COLO668 (cell line): ENCODE measurements around the gene MXD4.

Experiments used
- DNase-seq: peaks from one replicate; lab custom pipeline; 2025; ENCODE audit not compliant: unreplicated experiment; lab: John Stamatoyannopoulos, UW

The MXD4 gene

DNA sequence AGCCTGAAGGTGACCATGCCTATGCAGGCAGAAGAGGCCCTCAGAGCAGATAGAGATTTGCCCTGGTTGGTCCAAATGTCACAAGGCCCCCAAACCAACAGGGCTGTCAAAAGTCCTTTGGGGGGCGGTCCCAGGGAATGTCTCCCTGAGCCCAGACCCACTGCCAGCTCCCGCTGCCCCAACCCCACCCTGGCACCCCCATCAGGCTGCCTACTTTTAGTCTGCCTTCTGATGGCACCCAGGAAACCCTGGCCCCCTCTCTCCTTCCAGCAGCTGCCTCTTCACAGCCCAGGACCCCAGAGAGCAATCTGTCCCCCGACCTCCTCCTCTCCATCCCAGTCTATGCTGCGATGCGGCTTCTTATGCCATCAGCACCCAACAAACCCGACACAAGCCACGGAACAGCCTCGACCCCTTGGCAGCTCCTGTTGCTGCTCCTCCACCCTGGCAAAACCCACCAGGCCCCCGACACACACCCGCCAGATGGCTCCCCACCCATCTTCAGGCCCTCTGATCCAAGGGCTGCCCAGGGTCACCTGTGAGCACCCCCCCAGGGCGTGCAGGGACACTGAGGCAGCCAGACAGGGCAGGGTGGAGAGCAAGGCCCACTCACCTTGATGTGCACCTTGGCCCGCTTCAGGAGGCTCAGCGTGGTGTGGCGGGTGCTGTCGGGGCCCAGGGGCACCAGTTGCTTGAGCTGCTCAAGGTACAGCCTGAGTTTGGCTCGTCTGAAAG lies 9.9 kb downstream of the MXD4 start:
- DNase-seq = no peak

DNA sequence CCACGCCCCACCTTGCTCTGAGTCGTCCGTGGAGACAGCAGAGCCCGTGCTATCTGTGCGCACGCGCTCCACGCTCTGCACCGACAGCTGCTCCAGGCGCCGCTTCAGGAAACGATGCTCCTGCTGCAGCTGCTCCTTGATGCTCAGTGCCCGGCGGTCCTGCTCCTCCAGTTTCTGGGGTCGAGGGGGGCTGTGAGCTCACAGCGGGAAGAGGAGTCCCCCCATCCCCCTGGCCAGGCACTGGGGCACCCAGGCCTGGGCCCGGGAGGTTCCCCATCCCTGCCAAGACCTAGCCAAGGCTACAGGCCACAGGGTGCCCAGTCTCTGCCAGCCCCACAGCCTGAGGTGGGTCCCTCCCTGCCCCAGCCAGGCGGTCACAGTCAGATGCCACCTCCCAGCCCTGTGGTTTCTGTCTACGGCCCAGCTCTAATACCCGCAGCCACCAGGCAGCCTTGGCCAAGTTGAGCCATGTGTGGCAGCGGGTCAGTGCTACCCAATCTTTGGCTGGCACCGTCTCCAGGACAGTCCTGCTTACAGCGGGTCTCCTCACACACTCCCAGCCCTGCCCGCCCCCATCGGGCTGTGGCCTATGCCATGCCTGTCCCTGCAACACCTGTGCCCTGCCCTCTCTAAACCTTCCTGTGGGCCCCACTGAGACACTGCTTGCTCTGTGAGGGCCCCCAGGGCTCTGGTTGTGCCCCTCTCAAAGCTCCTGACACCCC lies 10.7 kb downstream of the MXD4 start:
- DNase-seq = no peak

DNA sequence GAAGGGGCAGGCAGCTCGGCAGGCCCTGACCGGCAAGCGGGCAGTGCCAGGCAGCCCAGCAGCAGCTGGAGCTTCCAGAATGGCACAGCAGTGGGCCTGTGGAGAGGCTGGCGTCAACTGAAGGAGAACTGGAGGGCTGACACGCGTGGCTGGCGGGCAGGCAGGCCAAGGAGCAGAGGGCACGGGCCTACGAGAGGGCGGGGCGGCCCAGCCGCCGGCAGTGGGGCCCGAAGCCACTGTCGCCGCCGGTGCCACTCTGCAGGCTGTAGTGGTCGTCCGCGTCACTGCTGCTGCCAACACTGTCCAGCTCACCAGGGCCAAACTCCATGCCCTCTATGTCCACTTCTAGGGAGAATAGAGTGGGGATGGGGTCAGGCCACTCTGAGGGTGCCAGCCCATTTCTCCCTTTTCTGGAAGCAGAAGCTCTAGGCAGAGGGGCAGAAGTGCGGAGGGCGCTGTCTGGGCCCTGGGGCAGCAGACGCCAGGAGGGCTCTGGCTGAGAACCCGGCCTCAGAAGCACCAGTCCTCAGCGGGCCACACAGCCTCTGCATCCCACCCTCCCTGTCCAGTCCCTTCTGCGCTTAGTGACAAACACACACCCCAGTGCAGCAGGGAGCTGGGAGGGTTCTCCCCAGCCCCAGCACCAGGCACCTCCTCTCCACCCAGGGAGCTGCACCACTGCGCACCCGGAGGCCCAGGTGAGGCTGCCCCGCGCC lies 11.4 kb downstream of the MXD4 start:
- no peak for DNase-seq

DNA sequence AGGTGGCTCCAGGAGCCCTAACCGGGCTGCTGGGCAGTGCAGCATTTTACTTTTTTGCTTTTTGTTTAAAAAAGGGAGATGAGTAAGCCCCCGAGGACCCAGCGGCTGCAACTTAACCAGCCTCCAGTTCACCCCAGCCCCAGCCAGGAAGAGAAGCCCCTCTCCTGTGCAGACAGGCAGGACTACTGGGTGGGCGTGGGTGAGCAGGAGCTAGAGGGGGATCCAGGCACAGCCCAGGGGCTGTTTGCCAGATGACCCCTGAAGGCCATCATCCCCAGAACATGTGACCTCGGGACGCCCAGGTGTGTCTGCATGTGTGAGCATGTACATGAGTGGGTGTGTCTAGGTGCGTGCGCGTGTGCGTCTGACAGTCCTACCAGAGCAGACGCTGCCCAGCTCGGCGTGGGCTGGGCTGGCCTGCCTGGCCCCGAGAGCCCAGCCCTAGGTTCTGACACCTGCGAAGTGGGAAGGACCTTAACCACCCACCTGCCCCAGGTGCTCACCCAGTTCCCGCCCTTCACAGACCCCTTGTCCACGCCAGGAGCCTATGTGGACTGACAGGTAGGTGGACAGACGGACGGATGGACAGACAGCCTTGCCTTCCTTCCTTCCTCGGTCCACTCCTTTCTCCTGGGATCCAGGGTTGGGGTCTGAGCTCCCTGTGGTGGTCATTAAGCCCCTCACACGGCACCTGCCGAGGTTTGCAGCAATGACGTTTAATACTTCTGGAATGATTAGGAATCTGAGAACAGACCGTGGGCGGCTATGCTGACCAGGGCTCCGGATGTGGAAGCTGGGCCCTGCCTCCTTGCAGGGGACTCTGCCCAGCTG lies 12.2 kb downstream of the MXD4 start:
- no peak for DNase-seq

DNA sequence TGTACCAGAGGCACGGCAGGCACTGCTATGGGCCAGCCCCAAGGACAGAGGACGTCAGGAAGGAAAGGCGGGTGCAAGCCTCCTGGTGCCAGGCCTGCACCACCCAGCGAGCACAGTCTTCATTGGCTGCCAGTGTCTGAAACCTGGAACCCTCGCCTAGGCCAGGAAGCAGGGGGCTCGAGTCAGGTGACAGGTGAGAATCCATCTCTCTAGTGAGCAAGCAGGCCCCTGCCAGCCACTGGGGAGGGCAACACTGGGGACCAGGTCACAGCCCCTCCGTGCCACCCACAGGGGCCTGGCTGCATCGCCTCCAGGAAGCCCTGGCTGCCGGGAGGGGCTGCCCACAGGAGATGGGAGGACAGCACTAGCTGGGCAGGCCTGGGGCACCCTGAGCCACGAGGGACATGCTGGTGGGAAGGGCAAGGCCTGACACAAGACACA lies 13.1 kb downstream of the MXD4 start:
- no peak for DNase-seq

DNA sequence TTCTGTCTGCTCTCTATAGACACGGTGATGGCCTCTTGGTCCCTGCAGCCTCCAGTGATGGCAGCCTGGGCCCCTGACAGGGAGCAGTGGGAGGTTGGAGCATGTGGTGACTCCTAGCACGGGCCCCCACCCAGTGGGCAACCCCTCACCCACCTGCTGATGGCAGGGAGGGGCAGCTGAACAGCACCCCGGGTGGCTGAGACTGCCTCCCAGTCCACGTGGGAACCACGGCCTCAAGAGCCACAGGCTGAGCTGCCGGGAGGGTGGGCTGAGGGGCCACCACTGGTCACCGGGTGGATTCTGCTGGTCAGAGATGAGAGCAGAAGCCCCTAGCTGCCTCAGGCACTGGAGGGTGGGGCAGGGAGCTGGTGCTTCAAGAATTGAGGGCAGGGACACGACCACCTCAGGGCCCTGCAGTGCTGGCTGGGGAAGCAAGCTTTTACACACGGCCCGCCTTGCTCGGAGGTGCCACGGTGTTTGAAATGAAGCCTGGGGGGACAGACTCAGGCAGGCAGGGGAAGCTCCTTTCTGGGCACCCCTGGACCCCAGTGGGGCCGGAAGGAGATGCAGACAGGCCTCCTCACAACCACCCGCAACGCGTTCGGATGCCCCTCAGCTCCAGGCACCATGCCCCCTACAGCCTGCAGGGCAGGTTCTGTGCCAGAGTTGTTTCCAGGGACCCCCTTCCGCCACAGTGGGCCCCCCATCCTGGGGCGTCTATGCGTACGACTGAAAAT lies 13.7 kb downstream of the MXD4 start:
- no peak for DNase-seq

DNA sequence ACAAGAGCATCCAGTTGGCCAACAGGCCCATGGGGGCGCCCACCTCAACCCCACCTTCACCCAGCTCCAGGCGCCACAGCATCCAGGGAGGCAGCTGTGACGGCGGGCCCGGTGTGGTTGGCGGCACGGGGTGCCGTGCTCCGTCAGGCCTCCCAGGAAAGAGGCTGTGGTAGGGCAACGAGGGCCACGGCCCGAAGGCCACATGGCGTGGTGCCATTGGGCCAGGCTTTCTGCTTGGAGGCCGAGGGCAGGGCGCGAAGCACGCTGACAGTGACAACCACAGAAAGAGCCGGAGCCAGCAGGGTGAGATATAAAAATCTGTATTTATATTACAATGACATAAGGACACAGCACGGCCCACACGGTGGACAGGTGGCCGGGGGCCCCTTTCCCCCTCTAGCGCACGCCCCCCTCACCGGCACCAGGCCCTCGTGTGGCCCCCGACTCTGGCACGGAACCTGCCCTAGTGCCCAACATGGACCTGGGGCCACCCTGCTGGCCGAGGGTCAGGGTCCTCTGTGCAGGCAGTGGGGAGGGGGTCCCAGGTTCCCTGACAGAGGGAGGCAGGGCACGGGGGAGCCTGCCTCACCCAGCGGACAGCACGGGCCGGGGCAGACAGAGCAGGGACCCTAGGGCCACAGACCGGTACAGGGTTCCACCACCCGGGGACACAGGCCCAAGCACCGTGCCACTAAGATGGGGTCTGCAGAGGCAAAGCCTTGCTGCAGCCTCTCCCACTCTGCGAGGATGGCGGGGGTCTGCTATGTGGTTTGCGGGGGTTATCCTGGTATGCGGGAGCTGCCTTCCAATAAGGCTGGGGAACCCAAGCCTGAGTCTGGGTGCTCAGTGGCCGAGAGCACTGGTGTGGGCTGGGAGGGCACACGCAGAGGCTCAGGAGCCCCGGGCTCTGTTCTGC lies 14.5 kb downstream of the MXD4 start:
- DNase-seq = no peak

DNA sequence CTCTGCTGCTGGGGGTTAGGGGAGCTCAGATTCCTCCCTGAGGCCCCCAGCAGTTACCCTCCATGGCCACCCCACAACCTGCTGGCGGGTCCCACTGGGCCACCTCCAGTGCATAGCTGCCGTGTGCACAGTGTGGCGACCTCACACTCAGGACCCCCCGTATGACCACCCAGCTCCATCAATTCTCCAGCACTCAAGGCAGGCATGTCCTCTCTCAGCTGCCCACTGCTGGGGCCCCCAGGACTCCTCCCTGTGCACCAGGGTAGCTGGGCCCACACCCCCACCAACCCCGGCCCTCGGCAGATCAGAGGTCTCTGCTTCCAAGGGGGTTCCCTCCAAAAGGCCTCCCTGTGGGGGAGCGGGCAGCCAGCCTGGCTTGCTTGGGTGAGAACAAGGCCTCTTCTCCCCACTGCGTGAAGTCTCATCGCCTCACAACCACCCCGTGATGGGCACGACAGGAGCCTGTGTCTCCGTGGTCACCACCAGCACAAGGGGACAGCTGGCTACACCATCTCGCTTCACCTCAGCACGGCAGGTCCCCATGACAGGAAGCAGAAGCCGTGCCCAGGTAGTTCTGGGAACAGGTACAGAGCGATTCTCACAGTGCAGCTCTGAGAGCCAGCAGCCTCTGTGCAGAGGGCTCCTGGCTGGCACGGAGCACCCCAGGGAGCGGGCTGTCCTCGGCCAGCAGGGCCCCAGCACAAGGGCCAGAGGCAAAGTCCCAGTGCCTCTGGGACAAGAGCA lies 15.4 kb downstream of the MXD4 start:
- DNase-seq = no peak

DNA sequence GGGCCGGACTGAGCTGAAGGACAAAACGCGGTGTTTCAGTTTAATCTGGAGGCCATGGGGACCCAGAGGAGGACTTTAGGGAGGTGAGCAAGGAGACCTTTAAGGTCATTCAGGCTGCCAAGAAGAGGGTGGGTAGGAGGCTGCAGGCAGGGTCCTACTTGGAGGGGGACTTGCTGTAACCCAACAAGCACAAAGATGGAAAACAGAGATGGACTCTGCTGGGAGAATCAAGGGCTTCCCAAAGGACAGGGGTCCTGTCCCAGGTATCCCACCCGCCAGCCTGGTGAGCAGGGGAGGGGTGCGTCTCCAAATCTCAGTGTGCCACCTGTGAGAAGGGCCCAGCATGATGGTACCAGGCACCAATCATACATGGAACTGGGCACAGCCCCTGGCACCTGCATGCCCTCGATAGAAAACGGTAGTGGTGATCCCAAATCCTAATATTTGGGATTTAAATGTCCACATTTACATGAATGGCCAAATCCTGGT lies 16.1 kb downstream of the MXD4 start:
- DNase-seq = no peak

DNA sequence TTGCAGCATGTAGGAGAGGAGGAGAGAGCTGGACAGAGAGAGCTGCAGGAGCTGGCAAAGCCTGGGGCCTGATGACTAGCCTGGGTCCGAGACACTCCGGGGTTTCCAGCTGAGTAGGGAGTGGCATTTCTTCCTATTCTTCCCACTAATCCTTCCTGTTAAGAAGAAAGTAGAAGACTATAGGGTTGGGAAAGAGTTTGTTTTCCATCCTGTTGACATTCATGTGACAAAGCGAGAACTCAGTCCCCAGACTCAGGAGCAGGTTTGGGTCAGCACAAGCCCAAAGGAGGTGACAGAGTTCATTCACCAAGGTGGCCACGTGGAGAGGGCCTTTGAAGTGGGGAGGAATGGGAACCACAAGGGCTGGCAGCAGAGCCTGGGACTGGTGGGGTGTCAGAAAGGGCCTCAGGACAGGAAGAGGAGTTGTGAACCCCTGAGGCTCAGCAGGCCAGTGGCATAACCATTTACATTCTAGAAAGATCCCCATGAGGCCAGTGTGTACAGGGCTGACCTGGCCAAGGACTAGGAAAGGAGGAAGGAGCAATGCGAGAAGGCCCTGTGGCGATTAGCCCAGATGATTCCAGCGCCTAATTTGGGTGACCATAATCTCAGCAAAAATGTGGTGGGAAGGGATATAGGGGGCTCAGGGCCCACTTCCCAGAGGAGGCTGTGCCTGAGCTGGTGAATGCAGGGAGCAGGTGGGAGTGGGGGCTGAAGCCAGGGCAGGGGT lies 16.7 kb downstream of the MXD4 start:
- no peak for DNase-seq

DNA sequence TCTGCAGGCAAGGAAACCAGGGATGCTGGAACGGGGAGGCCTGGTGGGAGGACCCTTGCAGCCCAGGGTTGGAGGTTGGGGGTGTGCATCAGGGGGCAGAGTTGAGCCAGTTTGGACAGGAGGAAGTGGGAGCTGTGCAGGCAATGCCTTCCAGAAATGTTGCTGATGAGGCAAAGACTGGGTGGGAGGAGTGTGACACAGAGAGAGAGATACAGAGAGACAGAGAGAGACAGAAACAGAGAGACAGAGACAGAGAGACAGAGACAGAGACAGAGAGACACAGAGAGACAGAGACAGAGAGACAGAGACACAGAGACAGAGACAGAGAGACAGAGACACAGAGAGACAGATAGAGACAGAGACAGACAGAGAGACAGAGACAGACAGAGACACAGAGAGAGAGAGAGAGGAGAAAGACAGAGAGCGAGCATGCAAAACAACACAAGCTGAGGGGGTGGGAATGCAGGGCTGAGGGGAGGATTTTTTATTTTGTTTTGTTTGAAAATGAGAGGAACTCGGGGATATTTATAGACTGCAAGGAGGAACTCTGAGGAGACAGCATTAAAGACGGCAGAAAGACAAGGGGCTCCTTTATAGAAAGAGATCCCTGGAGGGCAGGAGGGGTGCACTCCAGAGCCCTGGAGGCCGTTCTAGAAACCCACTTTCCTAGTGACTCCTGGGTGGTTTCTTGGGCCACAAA lies 18.1 kb downstream of the MXD4 start:
- peak; percentile 44 for DNase-seq

DNA sequence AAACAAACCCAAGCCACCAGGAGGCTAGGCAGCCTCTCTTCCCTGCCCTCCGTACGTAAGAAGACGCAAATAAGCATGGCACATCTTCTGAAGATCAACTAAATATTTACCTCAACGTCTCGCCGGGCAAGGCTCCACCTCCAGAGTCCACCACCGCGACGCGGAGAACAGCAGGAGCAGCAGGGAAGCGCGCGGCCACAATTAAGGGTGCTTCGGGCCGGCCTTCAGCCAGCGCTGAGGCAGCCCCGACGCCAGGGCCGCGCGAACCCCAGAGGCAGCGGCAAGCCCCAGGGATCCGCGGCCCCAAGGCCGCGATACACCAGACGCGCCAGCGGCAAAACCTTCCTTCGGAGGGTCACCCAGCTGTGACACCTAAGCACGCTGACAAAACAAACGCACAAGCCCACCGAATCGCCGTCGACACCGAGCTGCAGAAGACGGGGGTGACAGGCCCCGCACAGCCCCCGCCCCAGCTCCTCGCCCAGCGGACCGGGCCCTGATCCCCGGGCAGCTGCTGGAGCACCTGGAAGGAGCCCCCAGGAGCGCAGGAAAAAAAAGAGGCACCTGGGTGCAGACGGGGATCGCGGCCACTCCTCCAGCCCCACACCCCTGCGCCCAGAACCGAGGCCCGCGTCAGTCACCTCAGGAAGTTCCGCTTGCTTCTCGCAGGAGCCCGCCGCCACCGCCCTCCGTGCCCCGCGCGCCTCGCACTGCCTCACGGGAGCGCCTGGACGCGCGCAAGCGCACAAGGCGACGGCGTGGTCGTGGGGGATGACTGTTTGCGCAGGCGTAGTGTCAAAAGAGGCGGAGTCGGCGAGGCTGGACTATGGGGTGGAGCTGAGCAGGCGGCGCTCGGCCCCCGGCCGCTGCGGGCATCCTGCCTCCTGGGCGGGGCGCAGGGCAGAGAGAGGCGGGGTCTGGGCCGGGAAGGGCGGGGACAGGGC lies 20.2 kb downstream of the MXD4 start, which contains the start of the genes HAUS3 and POLN:
TSS of gene HAUS3 (minus strand) at position 712 of the 944 bp plus-strand sequence. CDS start 1,175 bp downstream, outside the sequence.
TSS of gene POLN (minus strand) at position 712 of the 944 bp plus-strand sequence. CDS start 12,890 bp downstream, outside the sequence.
- DNase-seq = peak; percentile 98

DNA sequence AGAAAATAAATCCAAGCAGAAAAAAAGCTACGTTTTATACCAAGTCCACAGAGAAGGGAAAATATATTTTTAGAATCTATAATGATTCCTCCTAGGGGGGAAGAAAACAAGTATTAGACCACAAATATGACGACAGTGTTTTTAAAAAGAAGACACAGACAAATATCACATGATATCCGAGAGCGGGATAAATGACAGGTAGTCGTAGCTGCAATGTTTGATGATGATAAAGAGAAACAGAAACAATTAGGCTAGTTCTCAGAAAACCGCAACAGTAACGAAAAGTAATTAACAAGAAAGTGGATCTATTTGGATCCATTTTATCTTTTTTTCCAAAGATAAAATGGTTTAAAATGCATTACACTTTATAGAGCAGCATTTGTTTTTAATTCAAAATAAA lies 20.9 kb downstream of the MXD4 start:
- DNase-seq = no peak

DNA sequence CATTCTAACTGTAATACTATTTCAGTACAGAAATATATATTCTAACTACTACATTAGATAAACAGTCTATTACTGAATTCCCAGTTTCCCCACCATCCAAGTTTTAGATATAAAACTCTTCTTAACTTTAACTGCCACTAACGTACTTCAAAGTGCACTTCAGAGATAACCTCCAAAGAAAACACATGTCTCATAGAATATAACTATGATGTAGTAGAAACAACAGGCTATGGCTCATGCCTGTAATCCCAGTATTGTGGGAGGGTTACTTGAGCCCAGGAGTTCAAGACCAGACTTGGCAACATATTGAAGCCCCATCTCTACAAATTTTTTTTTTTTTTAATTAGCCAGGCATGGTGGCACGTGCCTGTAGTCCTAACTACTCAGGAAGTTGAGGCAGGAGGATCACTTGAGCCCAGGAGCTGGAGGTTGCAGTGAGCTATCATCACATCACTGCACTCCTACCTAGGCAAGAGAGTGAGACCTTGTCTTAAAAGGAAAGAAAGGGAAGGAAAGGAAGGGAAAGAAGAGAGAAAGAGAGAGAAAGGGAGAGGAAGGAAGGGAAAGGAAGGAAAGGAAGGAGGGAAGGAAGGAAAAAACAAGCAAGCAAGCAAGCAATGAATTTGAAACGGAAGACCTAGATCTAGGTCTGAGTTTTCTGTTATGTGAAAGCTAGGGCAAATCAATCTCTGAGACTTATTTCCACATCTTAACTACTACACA lies 24.8 kb downstream of the MXD4 start:
- no peak for DNase-seq

DNA sequence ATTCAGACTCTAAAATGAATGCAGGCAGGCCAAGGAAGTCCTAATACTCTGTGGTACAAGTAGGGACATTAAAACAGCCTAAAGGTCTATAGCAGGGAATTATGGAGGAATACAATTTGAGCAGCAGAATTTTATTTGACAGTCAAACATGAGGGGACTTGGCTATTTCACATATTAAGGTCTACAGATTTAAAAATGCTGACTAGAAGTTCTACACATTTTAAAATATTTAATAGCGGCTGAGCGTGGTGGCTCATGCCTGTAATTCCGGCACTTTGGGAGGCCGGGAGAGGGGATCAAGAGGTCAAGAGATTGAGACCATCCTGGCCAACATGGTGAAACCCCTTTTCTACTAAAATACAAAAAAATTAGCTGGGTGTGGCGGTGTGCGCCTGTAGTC lies 30.8 kb downstream of the MXD4 start:
- no peak for DNase-seq
